Hepatocyte (in vitro differentiated cells): ENCODE measurements around the gene RALGDS. TPM values are rescaled to one million over a fixed set of nuclear protein-coding genes. Genes with fewer than 3 reads are reported as not detected.

Experiments used
- DNase-seq: peaks from one replicate; pipeline ENCODE4 v3.0.0-alpha.2; 2016; ENCODE audit warnings: low spot score
- H2AFZ ChIP-seq: fragments of 200-600 bp; sonication (generic); 2 replicates; pipeline ENCODE4 v1.6.0; 2016; ENCODE audit warnings: antibody characterized with exemption, mild to moderate bottlenecking
- H3K27ac ChIP-seq: fragments of 200-600 bp; sonication (generic); 2 replicates; pipeline ENCODE4 v1.5.1; 2016; ENCODE audit warnings: mild to moderate bottlenecking
- H3K27me3 ChIP-seq: fragments of 200-600 bp; sonication (generic); 2 replicates; pipeline ENCODE4 v1.6.1; 2016
- H3K36me3 ChIP-seq: fragments of 200-600 bp; sonication (generic); replicated peaks from 2 replicates; pipeline ENCODE4 v1.5.1; 2016; ENCODE audit warnings: low read depth; ENCODE audit not compliant: insufficient read depth
- H3K4me1 ChIP-seq: fragments of 200-600 bp; sonication (generic); 2 replicates; pipeline ENCODE4 v1.5.1; 2016; ENCODE audit warnings: mild to moderate bottlenecking, moderate library complexity; ENCODE audit not compliant: insufficient read depth
- H3K4me2 ChIP-seq: fragments of 200-600 bp; sonication (generic); 2 replicates; pipeline ENCODE4 v1.6.0; 2016
- H3K4me3 ChIP-seq: fragments of 200-600 bp; sonication (generic); 2 replicates; pipeline ENCODE4 v1.5.1; 2016; ENCODE audit warnings: mild to moderate bottlenecking
- H3K79me2 ChIP-seq: fragments of 200-600 bp; sonication (generic); 2 replicates; pipeline ENCODE4 v1.6.0; 2017; ENCODE audit warnings: mild to moderate bottlenecking
- H3K9me2 ChIP-seq: fragments of 200-600 bp; sonication (generic); replicated peaks from 2 replicates; pipeline ENCODE4 v1.6.0; 2017; ENCODE audit warnings: mild to moderate bottlenecking; ENCODE audit not compliant: insufficient read depth
- H3K9me3 ChIP-seq: fragments of 200-600 bp; sonication (generic); 2 replicates; pipeline ENCODE4 v1.5.1; 2016; ENCODE audit warnings: low read depth, mild to moderate bottlenecking
- H4K20me1 ChIP-seq: fragments of 200-600 bp; sonication (generic); 2 replicates; pipeline ENCODE4 v1.6.0; 2016; ENCODE audit warnings: mild to moderate bottlenecking; ENCODE audit not compliant: insufficient read depth, poor library complexity, severe bottlenecking
- EZH2 ChIP-seq: fragments of 200-600 bp; sonication (generic); IDR thresholded peaks from 2 replicates; pipeline ENCODE4 v1.6.1; 2016; ENCODE audit warnings: antibody characterized with exemption, mild to moderate bottlenecking, borderline replicate concordance
- EZH2phosphoT487 ChIP-seq: fragments of 200-600 bp; sonication (generic); IDR thresholded peaks from one replicate; pipeline ENCODE4 v1.6.1; 2018; ENCODE audit warnings: antibody characterized with exemption, mild to moderate bottlenecking, low read depth, moderate library complexity; ENCODE audit not compliant: unreplicated experiment, severe bottlenecking
- WGBS: methylation state at CpG from one replicate; pipeline ENCODE4 v1.1.6; 2016; ENCODE audit warnings: low lambda C conversion rate; ENCODE audit errors: missing lambda C conversion rate; 5-methylcytosine and 5-hydroxymethylcytosine counted together
- polyA plus RNA-seq: library from polyadenylated mRNA; unstranded; fragments of >200 nt; fragmentation: Nextera tagmentation; extraction: Ambion mirVana; gene quantifications from 2 replicates; pipeline ENCODE4 v1.2.1, GENCODE V29; 2016
- total RNA-seq: library from RNA; depleted of rRNA; stranded (reverse); fragments of >200 nt; gene quantifications from 2 replicates; pipeline ENCODE4 v1.2.3, GENCODE V29; 2014
- TF ChIP-seq, protein P1 (sequence below): fragments of 200-600 bp; sonication (generic); IDR thresholded peaks from 2 replicates; pipeline ENCODE4 v1.5.1; 2016; ENCODE audit warnings: antibody characterized with exemption, mild to moderate bottlenecking; ENCODE audit not compliant: poor library complexity

RALGDS gene
- total and polyA plus RNA-seq, 2 experiments from 2014 or later: 26.9 to 48.0 TPM

DNA sequence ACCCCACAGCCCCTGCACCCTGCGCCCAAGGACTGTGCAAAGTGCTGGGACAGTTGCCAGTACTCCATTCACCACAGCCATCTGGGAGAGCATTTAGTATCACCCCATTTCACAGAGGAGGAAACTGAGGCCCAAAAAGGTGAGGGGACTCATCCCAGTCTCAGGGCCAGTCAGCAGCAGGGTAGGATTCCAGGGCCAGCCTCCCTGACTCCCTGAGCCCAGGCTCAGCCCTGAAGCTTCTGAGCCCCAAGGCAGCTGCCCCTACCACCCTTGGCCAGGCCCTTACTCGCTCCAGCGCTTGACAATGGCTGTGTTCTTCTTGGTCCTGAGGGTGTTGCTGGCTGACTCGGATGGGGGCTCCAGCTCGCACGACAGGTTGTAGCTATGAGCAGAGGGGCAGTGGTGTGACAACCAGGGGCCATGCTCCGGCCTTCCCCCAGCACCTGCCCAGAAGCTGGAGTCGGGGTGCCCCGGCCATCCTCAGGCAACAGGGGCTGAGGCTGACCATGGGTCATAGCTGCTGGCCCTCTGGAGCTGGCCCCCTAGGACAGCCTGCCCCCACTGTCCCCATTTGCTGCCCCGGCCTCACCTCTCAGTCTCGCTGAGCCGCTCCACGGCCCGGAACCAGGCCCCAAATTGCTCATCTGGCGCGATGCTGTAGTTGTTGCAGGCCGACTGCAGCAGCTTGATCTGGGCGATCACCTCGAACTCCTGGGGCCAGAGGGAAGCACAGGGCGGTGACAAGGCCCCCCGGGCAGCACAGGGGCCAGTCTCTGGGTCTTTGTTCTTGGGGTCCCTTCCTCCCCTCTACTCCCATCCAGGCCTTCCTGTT is 18.6 kb downstream of the RALGDS start:
- Histone ChIP-seq H3K4me1 (no peaks in the 10 kb centered on the region), H4K20me1 (no peaks in the 10 kb centered on the region), H3K27ac (no peak overlapping the region), H3K4me2 (no peak overlapping the region), H3K36me3 (peaks cover 3% of the 10 kb centered on the region), H2AFZ (no peak overlapping the region), H3K9me3 (no peaks in the 10 kb centered on the region), H3K27me3 (no peaks in the 10 kb centered on the region), H3K9me2 (no peaks in the 10 kb centered on the region), H3K79me2 (no peaks in the 10 kb centered on the region), H3K4me3 (no peak overlapping the region)
- no peak for DNase-seq
- TF ChIP-seq, protein P1, sequence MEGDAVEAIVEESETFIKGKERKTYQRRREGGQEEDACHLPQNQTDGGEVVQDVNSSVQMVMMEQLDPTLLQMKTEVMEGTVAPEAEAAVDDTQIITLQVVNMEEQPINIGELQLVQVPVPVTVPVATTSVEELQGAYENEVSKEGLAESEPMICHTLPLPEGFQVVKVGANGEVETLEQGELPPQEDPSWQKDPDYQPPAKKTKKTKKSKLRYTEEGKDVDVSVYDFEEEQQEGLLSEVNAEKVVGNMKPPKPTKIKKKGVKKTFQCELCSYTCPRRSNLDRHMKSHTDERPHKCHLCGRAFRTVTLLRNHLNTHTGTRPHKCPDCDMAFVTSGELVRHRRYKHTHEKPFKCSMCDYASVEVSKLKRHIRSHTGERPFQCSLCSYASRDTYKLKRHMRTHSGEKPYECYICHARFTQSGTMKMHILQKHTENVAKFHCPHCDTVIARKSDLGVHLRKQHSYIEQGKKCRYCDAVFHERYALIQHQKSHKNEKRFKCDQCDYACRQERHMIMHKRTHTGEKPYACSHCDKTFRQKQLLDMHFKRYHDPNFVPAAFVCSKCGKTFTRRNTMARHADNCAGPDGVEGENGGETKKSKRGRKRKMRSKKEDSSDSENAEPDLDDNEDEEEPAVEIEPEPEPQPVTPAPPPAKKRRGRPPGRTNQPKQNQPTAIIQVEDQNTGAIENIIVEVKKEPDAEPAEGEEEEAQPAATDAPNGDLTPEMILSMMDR: no peak
- TF ChIP-seq EZH2phosphoT487: no peak
- no peak for TF ChIP-seq EZH2
- 97% methylated on average over 20 of the region's 21 CpGs for WGBS

DNA sequence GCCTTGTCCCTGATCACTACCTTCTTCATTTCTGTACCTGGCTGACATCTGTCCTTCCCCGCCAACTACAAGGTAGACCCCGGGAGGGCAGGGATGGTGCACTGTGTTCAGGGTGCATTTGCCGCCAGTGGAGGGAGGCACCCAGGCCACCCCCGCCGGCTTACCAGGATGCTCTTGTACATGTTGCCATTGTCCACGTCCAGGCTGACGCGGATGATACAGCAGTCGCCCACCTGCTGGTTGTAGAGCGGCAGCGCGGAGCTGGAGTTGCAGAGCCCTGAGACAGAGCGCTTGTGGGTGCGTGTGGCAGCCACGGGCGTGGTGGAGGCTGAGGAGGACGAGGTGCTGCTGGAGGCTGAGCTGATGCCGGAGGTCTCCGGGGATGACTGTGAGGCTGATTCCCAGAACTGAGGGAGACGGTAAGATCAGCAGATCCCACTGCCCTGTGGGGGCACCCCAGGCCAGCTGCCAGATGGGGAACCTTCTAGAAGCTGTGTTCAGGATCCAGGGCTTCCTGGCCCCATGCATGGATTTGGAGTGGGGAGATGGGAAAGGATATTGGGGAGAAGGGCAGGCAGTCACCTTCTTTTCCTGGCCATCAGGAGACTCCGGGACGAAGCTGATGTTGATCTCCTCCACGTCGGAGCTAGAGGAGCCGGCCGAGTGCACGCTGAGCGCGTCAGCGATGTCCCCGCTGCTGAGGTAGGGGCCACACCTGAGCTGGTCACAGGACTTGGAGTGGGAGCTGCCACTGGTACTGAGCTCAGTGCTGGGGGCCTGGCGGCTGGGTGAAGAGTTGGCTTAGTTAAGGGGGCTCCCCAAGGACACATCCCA is 19.5 kb downstream of the RALGDS start:
- Histone ChIP-seq H3K36me3 (peaks cover 3% of the 10 kb centered on the region), H3K27ac (no peak overlapping the region), H3K4me1 (no peaks in the 10 kb centered on the region), H4K20me1 (no peaks in the 10 kb centered on the region), H3K9me2 (no peaks in the 10 kb centered on the region), H3K79me2 (no peaks in the 10 kb centered on the region), H3K9me3 (no peaks in the 10 kb centered on the region), H2AFZ (no peak overlapping the region), H3K27me3 (no peaks in the 10 kb centered on the region), H3K4me3 (no peak overlapping the region), H3K4me2 (no peak overlapping the region)
- TF ChIP-seq EZH2phosphoT487 (no peak), EZH2 (no peak)
- TF ChIP-seq, protein P1: no peak
- over 99% methylated on average over 29 of the region's 32 CpGs for WGBS
- DNase-seq: no peak

DNA sequence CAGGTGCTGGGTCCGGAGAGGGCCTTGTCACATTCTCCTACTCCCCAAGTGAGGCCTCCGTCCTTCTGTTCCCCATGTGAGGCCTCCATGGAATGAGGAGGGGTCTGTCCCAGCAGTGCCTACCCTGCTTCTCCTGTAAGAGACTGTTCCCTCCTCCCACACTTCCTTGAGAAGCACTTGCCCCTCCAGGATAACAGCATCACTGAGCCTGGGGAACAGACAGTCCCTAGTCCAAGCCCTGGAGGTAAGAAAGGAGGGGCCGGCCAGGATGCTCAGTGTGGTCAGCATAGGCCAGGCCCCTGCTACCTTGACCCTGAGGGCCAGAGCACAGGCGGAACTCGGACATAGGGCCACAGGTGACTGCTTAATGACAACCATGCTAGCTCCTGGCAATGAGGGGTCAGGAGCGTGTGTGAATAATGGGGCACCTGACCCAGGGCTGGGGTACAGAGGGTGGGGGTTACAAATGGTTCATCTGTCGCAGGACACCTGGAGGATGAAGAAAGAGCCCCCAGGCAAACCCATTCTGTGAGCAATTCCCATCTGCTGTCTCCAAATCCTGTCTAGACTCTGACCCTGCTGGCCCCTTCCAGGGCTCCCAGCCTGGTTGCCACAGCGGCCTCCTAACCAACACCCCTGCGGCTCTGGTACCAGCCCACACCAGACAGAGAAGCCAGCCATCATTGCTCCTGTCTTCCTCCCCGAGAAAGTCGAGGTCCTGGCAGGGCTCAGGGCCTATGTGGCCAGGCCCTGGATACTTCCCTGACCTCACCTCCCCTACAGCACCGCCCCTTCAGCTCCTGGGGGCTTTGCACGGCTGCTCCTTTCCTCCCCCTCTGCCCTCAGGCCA is 20.3 kb downstream of the RALGDS start:
- Histone ChIP-seq H3K4me2 (no peak overlapping the region), H3K4me1 (no peaks in the 10 kb centered on the region), H2AFZ (no peak overlapping the region), H3K27ac (no peak overlapping the region), H3K9me2 (no peaks in the 10 kb centered on the region), H3K4me3 (no peak overlapping the region), H4K20me1 (no peaks in the 10 kb centered on the region), H3K27me3 (no peaks in the 10 kb centered on the region), H3K36me3 (peaks cover 3% of the 10 kb centered on the region), H3K79me2 (no peaks in the 10 kb centered on the region), H3K9me3 (no peaks in the 10 kb centered on the region)
- WGBS: 92% methylated on average over 13 of the region's 13 CpGs
- TF ChIP-seq EZH2: no peak
- TF ChIP-seq, protein P1: no peak
- TF ChIP-seq EZH2phosphoT487: no peak
- DNase-seq: no peak
